Endothelial cell (in vitro differentiated cells): ENCODE results near the gene N4BP2. TPM values are rescaled to one million over a fixed set of nuclear protein-coding genes. Genes with fewer than 3 reads are reported as not detected.
A peak's percentile ranks its signal among the peaks of the same experiment; 100 is the strongest.

ENCODE experiments used
- DNase-seq: peaks from one replicate; pipeline ENCODE4 v3.0.0; 2021; ENCODE audit warnings: low spot score
- H3K27ac Mint-ChIP-seq: one replicate; pipeline ENCODE4 v1.8.0; 2021; ENCODE audit warnings: mixed read lengths, inconsistent platforms; ENCODE audit not compliant: unreplicated experiment
- H3K27me3 Mint-ChIP-seq: one replicate; pipeline ENCODE4 v1.8.0; 2021; ENCODE audit warnings: mild to moderate bottlenecking, moderate library complexity, mixed read lengths, inconsistent platforms; ENCODE audit not compliant: unreplicated experiment
- H3K36me3 Mint-ChIP-seq: one replicate; pipeline ENCODE4 v1.8.0; 2021; ENCODE audit warnings: mild to moderate bottlenecking, low read depth, mixed read lengths, inconsistent platforms; ENCODE audit not compliant: unreplicated experiment
- H3K4me1 Mint-ChIP-seq: one replicate; pipeline ENCODE4 v1.8.0; 2021; ENCODE audit warnings: mild to moderate bottlenecking, mixed read lengths, inconsistent platforms; ENCODE audit not compliant: unreplicated experiment
- H3K4me3 Mint-ChIP-seq: one replicate; pipeline ENCODE4 v1.8.0; 2021; ENCODE audit warnings: mild to moderate bottlenecking, mixed read lengths, inconsistent platforms; ENCODE audit not compliant: unreplicated experiment
- H3K9me3 Mint-ChIP-seq: one replicate; pipeline ENCODE4 v1.8.0; 2021; ENCODE audit warnings: mixed read lengths, inconsistent platforms; ENCODE audit not compliant: unreplicated experiment
- total RNA-seq: library from RNA; stranded (reverse); fragmentation: NEBNext Ultra II Directional; extraction: Animal tissue kit (Norgen Biotek cat#: 25700); gene quantifications from one replicate; pipeline ENCODE4 v1.2.1, GENCODE V29; 2021; ENCODE audit not compliant: unreplicated experiment
- TF ChIP-seq, protein P1 (sequence below): fragments of 200-600 bp; sonication (generic); IDR thresholded peaks from one replicate; pipeline ENCODE4 v1.5.0; 2021; ENCODE audit warnings: antibody characterized with exemption; ENCODE audit not compliant: unreplicated experiment

N4BP2 gene
- total RNA-seq, 1 donor from 2014 or later = 24.9 TPM

GRCh38 chr4:40202474-40202873, 145.8 kb downstream of the N4BP2 start:
- H3K27me3 Mint-ChIP-seq = peaks cover 2% of the 10 kb centered on the region
- no peaks in the 10 kb centered on the region for H3K36me3 Mint-ChIP-seq
- peaks cover 71% of the 10 kb centered on the region for H3K4me1 Mint-ChIP-seq
- H3K27ac Mint-ChIP-seq = no peak overlapping the region
- H3K4me3 Mint-ChIP-seq = no peak overlapping the region
- no peak for DNase-seq
- TF ChIP-seq, protein P1, sequence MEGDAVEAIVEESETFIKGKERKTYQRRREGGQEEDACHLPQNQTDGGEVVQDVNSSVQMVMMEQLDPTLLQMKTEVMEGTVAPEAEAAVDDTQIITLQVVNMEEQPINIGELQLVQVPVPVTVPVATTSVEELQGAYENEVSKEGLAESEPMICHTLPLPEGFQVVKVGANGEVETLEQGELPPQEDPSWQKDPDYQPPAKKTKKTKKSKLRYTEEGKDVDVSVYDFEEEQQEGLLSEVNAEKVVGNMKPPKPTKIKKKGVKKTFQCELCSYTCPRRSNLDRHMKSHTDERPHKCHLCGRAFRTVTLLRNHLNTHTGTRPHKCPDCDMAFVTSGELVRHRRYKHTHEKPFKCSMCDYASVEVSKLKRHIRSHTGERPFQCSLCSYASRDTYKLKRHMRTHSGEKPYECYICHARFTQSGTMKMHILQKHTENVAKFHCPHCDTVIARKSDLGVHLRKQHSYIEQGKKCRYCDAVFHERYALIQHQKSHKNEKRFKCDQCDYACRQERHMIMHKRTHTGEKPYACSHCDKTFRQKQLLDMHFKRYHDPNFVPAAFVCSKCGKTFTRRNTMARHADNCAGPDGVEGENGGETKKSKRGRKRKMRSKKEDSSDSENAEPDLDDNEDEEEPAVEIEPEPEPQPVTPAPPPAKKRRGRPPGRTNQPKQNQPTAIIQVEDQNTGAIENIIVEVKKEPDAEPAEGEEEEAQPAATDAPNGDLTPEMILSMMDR = no peak
- H3K9me3 Mint-ChIP-seq = no peaks in the 10 kb centered on the region

DNA sequence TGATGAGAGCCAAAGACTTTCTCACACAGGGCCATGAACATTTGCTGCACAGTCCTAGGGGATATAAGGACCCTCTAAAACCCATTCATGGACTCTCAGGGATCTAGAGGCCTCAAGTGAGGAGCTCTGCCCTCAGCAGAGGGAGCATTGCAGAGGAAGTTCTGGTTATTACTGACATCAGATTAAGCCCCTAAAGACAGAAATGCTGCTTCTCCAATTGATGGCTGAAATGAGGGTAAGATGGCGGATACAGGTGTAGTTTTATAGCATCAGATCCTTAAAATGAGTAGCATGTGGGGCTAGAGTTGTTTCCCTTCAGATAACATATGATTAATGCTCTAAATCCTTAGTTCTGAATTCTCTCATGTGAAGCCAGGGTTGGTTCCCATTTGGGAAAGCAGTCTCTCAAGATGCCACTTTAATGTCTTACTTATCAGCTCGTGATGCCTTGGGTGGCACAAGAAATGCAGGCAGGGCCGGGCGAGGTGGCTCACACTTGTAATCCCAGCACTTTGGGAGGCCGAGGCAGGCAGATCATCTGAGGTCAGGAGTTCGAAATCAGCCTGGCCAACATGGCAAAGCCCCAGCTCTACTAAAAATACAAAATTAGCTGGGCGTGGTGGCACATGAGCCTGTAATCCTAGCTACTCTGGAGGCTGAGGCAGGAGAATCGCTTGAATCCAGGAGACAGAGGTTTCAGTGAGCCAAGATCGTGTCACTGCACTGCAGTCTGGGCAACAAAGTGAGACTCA, 148.0 kb downstream of the N4BP2 start:
- H3K4me3 Mint-ChIP-seq = no peak overlapping the region
- DNase-seq = no peak
- no peak overlapping the region for H3K27ac Mint-ChIP-seq
- peaks cover 2% of the 10 kb centered on the region for H3K27me3 Mint-ChIP-seq
- H3K9me3 Mint-ChIP-seq = no peaks in the 10 kb centered on the region
- H3K4me1 Mint-ChIP-seq = peaks cover 50% of the 10 kb centered on the region
- TF ChIP-seq, protein P1 = no peak
- H3K36me3 Mint-ChIP-seq = no peaks in the 10 kb centered on the region

- no peaks in the 10 kb centered on the region for H3K27me3 Mint-ChIP-seq
- no peaks in the 10 kb centered on the region for H3K9me3 Mint-ChIP-seq
- H3K27ac Mint-ChIP-seq = peak overlapping the region; percentile 81
- H3K4me1 Mint-ChIP-seq = peaks cover 48% of the 10 kb centered on the region
- H3K4me3 Mint-ChIP-seq = peak overlapping the region; percentile 18
- peaks cover under 1% of the 10 kb centered on the region for H3K36me3 Mint-ChIP-seq
- DNase-seq = no peak
- TF ChIP-seq, protein P1 = no peak
These were observed 148.9 kb downstream of the N4BP2 start for GRCh38 chr4:40205259-40206198.

DNA sequence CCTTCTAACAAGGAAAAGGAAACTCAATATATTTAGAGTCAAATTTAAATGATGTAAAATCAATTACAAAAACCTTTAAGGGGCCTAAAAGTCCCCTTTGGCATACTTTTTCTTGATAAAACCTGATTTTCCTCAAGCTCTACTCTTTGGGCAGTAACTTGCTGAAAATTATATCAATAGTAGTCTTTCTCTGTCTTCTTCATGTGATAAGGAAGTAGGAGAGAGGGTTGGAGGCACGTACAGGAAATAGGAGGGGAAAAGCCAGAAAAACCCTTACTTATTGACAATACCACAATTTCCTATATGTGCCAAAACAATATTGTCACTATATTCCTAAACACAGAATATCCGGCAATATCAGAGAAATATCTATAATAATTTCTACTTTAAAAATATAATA, 149.8 kb downstream of the N4BP2 start:
- no peak for DNase-seq
- Mint-ChIP-seq H3K9me3 (no peaks in the 10 kb centered on the region), H3K4me1 (peaks cover 51% of the 10 kb centered on the region), H3K36me3 (peaks cover 4% of the 10 kb centered on the region), H3K4me3 (no peak overlapping the region), H3K27me3 (no peaks in the 10 kb centered on the region), H3K27ac (peak overlapping the region; percentile 81)
- TF ChIP-seq, protein P1 = no peak

Other genes starting within 250 kb of the N4BP2 start
- gene PDS5A, start 78.9 kb upstream of the N4BP2 start, total RNA-seq = 57.1 TPM
- gene RHOH, start 140.2 kb downstream of the N4BP2 start, total RNA-seq = 20.4 TPM